NCI-H2081 (cell line): ENCODE data around the gene ALK.

Experiments
- DNase-seq, 2 experiments: peaks; one replicate each; lab custom pipeline; 2025; lab: John Stamatoyannopoulos, UW

The ALK gene

DNA sequence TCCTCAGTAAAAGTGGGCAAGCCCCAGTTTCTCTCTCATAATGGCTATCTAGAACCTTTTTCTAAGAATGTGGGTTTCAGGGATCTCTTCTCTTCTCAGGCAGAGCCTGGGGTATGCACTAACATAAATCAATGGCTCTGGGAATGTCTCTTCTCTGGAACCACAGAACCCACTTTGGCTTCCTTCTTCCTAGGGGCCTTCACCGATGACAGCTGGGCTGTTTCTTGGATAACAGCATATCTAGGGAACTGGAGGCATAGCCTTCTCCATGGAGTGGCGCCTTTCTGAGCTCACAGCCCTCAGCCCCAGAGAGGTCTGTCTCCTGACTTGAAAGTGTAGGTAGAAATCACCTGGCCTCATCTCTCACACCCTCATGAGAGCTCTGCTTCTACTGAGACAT, 558.3 kb downstream of the ALK start:
- DNase-seq = no peak

GRCh38 chr2:29361231-29361630, 560.2 kb downstream of the ALK start:
- DNase-seq = no peak

DNA sequence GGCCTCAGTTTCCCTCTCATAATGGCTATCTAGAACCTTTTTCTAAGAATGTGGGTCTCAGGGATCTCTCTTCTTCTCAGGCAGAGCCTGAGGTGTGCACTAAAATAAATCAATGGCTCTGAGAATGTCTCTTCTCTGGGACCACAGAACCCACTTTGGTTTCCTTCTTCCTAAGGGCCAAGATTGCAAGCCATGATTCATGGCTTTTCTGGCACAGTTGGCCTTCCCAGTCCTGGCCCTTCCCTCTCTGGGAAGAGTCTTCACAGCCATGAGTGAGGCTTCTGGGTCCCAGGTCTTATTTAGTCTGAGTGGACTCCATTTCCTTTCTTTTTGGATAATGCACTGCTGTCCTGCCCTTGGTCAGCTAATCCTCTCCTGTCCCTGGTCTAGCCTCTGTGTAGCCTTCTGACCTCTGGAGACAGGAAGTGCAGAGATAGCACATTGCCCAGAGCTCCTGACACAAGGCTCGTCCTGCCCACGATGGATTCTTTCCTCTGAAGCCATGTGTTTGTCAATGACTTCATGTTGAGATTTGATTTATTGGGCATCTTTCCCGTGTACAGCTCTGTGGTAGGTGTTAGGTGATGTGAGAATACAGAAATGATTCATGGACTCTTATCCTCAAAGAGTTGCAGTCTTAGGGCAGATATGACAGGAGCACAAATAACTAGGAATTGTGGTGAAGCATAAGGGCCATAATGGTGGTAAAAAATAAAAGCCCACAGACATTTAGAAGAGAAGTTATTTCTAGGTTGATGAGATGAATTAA, 561.2 kb downstream of the ALK start:
- DNase-seq = no peak

- DNase-seq = no peak
These were observed 567.9 kb downstream of the ALK start for GRCh38 chr2:29353403-29353991.

- DNase-seq = no peak
These were observed 569.3 kb downstream of the ALK start for GRCh38 chr2:29351916-29352591.

DNA sequence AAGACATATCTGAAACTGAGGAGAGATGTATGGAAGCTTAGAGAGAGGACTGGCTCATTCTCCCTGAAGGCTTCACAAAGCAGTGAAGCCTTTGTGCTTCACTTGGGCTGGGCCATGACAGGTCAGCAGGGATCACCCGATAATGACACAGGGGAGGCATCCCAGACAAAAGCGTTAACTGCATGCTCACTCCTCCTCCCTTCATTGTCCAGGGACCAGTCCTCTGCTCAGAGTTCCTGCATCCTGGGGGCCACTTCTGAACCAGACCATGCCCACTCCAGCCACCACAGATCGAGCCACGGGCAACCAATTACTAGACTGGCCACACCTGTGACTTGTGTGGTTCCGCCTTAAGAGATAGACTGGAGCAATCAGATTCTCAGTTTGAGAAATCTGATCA, 570.1 kb downstream of the ALK start:
- DNase-seq = no peak

DNA sequence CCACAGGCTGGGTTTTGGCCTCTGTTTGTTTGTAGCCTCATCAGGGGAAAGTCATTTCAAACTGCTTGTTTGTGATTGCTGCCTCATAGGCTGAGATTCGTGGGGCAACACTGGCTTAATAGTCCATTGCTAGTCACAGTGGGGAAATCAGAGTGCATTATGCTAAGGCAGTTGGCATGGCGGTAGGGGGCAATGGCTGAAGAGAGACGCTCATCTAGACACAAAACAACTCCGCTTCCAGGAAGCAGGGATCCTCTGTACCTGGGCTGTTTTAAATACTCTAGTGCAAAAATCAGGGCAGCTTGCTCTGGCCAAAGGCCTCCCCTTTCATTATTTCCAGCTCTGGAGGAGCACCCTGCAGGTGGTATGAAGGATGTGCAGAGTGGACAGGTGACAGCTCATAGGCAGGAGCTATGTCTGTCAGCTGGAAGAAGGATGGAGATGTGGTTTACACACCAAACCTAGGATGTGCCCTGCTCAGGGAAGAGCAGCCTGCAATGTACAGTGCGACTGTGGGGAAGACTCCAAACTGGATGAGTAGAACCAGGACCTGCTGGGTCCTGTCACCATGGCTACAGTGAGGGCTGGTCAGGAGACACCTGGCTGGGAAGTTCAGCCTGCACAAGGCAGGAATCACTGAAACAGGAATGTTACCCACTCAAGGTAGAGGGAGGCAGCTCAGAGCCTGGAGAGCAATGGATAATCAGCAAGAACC, 571.9 kb downstream of the ALK start:
- no peak for DNase-seq

GRCh38 chr2:29347774-29348461, 573.5 kb downstream of the ALK start:
- no peak for DNase-seq

GRCh38 chr2:29345236-29345635, 576.1 kb downstream of the ALK start:
- no peak for DNase-seq

DNA sequence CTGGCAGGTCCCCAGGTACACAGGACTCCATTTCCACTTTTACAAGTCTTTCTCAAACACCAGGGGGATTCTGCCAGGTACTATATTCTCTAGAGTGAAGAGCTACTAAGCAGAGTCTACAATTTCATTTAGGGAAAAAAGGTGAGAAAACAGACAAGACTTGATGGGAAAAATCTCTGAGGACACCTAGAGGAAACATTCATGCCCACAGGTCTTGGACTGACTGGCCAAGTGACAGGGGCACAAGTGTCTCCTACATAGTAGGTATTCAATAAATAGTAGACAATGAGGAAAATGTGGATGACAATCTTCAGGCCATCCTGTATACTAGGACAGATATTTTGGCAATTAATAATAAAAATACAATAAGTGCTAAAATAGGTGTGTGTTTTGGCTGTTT, 577.6 kb downstream of the ALK start:
- no peak for DNase-seq

DNA sequence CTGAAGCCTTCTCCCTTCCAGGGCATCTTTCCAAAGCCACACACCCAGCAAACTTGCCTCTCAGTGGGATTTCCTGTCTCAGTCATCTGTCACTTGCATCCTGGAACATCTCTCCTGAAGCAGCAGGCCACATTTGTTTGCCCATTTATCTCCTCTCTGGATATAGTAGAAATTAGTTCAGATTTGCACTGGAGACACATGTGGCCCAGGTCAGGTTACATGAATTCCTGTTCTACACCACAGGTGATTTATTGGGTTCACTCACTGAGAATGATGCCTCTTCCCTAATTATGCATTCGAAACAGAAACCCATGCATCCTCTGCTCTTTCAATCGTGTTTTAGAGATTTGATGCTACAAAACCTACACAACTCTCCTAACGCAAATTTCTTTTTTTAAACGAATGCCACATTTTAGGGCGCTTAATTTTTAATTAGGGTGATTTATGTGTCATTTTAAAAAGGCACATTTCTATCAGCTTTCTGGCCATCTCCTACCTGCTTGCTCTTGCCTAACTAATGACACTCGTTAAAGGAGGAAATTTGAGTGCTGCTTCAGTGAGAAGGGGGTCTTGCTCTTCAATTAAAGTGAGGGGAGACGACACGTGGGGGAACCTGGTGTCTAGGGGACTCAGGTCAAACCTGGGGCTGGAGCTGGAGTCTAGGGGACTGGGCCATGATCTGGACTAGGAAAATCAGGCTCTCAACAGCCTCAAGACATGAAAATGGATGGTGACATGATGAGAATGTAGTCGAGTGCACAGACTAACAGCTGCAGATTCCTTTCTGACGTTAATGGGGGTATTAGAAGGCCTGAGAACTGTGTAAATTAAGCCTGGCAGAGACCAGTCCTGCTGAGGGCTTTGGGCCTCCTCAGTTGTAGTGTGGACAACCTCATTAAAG, 584.8 kb downstream of the ALK start:
- DNase-seq = no peak

DNA sequence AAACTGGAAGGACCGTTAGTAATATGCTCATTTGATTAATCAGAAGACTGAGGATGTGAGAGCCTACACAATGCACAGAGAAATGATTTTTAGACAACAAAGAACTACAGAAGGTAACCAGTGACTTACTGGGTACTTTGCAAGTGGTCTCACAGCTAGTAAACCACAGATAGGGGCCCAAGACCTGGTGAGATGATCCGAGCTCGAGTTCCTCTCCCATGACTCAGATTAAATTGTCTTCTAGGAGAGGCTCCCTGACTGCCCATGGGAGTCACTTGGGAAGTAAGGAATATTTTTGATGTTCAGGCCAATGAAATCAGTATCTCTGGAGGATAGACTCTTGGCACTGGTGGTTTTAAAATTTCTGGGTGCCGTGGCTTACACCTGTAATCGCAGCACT, 586.0 kb downstream of the ALK start:
- no peak for DNase-seq

- no peak for DNase-seq
These were observed 586.7 kb downstream of the ALK start for GRCh38 chr2:29334706-29335105.

GRCh38 chr2:29332540-29332939, 588.8 kb downstream of the ALK start:
- no peak for DNase-seq

DNA sequence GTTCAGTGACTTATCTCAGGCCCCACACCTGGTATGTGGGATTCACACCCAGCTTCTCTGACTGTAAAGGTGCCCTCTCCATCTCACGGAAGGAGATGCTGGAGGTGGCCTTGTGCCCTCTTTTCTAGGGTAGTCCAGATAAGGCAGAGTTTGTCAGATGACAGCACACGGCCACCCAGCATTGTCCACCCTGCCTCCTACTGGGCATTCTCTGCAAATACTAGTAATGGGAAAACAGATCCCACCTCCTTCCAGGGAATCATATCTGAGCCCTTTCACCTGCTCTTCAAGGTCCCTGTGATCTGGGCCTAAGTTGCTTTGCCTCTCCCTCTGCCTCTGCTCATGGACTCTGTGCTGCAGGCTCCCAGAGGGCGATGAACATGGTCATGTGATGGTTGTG, 591.5 kb downstream of the ALK start:
- DNase-seq = no peak

GRCh38 chr2:29326926-29327325, 594.5 kb downstream of the ALK start:
- DNase-seq = no peak

- DNase-seq = no peak
These were observed 595.8 kb downstream of the ALK start for GRCh38 chr2:29325544-29325943.

- no peak for DNase-seq
These were observed 597.4 kb downstream of the ALK start for GRCh38 chr2:29323961-29324360.

- DNase-seq = no peak
These were observed 598.1 kb downstream of the ALK start for GRCh38 chr2:29323301-29323700.

DNA sequence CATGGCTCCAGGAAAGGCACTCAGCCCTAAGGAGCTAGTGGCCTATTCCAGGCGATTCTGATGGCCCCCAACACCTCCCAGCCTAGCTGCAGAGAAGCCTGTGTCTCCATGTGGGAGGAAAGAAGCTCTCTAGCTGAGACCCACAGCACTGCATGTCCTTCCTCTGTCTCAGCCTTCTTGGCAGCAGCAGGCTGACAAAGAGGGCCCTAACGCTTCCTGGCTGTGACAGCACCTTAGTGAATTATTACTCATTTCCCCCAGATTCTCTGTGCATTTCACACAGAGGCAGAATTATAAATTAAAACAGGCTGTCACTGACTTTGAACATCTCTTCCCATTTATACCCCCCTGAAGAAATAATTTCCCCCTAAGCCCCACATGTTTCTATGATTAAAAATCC, 599.4 kb downstream of the ALK start:
- DNase-seq = no peak
